Measurements from ENCODE around the gene CCDC191.

The CCDC191 gene

DNA sequence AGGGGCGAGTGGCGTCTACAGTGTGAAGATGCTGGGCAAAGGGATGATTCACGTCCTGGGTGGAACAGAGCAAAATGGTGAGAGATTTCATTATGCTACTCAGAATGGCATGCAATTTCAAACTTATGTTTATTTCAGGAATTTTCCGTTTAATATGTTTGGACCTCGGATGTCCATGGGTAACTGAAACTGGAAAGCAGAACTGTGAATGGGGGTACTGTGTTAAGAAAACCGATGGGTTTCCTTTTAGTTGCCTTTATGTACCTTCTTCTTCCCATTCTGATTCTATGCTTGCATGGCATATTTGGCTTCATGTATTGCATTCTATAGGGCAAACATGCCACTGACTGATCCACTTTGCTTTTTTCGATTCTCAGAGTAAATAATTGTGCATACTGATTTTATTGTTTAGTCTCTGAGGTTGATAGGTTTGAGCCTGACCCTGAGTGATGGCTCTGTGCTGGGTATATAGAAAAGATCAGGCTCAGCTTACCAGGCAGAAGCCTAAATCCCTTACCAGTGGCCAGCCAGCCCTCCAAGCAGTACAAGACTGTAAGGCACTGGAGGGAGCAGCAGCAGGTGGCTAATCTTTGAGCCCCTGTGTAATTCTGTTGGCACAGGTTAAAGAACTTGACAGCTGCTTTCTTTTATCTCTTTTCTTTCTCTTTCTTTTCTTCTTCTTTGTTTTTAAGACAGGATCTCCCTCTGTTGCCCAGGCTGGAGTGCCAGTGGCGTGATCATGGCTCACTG lies 4.8 kb upstream of the CCDC191 start:
- no peak for DNase-seq (ENCODE audit: low spot score)

DNA sequence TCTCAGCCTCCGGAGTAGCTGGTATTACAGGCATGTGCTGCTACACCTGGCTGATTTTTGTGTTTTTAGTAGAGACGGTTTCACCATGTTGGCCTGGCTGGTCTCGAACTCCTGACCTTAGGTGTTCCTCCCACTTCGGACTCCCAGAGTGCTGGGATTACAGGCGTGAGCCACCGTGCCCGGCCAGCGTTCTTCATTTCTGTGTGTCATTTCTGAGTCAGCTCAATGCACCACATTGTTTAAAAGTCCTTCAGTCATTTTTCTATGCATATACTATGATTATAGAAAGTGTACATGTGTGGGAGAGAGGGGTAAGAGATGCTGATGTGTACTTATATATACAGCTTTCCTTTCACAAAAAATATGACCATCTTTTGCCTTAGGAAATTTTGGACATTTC lies 2.3 kb upstream of the CCDC191 start:
- DNase-seq (ENCODE audit: low spot score): no peak

DNA sequence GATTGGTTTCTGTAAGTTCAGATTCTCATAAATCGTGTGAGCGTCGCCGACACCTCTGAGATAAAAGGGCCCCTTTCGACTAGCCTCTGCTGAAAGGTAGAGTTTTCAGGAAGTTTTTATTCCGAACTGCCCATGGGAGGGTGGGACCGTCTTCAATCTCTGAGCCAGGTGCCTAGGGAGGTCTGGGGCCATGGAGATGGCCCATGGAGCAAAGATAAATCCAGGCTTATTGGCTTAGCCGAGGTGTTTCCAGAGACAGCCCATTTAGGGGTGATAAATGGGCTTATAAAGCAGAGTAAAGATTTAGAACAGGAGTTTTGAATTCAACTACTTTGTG lies 653 bp upstream of the CCDC191 start:
- no peak for DNase-seq (ENCODE audit: low spot score)

DNA sequence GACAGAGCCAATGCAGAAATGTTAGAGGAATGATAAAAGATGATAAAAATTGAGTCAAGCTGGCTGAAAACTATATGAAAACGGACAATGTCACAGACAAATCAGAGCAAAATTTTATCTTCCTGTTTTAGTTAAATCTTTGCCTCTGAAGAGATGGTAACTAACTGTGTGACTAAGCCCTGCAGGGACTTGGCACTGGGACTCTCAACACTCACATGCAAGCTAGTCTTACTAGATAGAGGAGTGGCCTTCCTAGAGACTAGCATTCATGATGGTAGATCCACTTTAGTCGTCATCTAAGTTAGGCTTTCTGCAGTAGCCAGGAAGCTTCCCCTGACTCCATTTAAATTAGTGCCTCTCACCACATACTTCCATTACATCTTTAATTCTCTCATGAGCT lies 4.1 kb downstream of the CCDC191 start:
- DNase-seq (ENCODE audit: low spot score): no peak

DNA sequence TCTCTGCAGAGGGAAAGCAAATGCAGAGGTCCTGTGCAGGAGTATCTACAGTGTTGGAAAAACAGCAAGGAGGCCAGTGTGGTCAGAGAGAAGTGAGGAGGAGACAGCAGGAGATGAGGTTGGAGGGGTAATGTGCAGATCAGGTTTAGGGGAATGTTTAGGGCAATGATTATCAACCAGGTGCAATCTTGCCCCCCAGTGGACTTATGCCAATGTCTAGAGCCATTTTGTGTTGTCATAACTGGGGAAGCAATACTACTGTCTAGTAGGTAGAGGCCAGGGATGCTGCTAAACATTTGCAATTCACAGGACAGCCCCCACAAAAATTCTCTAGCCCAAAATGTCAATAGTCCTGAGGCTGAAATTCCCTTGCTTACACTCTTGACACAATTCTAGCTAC lies 13.1 kb downstream of the CCDC191 start:
- no peak for DNase-seq (ENCODE audit: low spot score)

DNA sequence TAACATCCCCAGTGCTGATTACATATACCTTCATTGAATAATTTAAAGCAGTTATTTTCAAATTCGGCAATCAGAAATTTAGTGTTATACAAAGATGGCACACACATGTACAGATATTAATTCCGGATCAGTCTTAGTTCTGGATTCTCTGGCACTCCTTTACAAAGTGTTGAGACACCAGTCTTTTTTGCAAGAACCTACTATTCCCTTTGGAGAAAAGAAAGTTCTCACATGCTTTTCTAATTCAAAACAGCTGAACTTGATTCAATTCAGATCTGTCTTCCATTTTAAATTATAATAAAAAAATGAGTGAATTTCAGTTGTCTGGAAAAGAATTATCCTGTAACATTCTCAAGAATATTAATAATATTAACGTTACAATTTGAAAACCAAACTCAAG lies 20.4 kb downstream of the CCDC191 start:
- DNase-seq (ENCODE audit: low spot score): no peak

DNA sequence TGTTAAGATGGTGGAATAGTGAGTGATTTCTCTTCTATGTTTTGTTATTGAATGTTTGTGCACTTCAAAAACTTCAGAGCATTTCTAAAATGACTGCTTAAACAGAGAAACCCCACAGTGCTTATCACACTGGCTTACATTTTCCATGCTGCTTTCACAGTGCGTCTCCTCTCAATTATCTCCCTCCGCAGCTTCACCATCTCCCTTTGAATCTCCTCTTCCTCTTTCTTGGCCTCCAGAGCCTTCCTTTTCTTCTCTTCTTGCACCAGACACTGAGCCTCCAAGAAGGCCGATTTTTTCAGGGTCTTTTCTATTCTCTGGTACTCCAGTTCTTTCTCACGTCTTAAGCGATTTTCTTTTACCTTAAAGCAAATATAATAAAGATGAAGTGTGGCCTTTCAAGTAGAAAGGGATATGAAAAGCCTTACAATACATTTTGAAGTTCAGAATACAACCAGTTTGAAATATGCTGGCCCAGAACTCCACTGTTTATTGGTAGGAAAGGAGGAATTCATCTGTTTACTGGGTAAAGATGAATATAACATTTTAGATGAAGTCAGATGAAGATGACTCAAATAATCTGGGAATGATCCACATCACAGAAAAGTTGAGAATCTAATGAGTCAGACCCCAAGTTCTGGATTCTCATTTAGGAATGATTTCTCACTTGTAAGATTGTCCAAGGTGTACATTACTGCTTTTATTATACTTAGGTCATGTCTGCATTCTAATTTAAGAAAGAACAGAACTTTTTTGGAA lies 21.4 kb downstream of the CCDC191 start:
- DNase-seq (ENCODE audit: low spot score): peak; percentile 7

DNA sequence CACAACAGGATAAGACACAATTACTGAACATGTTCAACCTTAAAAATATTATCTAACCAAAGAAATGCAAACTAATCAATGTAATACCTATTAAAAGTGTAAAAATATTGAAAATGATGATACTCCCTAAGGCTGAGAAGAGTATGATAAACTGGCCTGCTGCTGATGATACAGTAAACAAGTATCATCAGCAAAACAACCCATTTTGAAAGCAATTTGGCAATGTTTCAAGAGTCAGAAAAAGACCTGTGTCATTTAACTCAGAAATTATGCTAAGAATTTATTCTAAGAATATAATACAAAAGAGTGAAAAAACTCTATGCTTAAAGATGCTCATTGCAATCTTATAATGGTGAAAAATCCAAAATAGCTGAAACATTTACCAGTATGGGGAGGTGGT lies 22.1 kb downstream of the CCDC191 start:
- peak; percentile 55 for DNase-seq (ENCODE audit: low spot score)

DNA sequence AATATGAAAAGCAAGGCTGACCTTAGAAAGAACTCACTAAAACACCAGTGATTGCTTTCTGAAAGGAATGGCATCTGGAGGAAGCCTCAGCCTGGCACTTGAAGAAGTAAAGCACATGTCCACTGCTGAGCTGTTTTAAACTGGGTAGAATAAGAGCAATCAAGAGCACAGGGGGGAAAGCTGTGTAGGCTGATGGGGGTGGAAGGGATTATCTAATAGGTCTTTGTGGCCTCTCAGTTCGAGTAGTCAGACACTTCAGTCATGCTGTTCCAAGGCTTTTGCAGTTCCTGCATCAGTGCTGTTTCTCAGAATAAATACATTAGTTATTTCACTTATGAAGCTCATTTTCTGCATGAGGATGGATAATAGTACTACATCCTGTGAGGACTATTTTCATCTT lies 22.6 kb downstream of the CCDC191 start:
- no peak for DNase-seq (ENCODE audit: low spot score)

DNA sequence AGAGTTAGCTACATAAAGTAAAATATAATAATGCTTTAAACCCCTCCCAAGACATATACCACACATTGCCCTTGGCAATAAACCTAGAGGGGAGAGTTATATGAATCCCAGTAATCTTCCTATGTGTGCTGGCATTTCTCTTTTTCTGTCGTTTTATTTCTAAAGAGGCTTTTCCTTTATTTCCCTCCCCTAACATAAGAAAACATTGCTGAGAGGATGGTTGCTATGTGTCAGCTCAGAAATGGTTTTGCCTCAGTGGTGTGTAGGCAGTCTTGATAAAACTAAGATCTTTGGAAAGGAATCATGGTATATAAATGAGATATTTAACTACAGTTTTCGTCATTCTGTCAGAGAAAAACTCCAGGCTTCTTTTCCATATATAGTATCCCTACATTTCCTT lies 30.0 kb downstream of the CCDC191 start:
- DNase-seq (ENCODE audit: low spot score): no peak

DNA sequence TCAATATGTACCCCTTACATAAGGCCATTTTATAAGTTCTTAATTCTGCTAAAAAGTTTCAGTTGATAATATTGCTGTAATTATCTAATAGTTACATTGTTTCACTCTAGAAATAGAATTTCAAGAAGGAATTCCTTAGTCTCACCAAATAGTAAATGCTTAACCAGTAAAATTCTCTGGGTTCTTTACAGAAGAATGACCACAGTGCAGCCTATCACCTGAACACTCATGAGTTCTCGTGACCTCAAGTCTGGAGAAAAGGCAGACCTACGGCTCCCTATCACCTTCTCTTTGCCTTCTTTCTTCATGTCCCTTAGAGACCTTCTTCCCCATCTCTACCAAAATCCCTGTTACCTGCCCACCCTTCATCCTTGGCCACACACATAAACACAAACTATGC lies 30.9 kb downstream of the CCDC191 start:
- DNase-seq (ENCODE audit: low spot score): no peak

DNA sequence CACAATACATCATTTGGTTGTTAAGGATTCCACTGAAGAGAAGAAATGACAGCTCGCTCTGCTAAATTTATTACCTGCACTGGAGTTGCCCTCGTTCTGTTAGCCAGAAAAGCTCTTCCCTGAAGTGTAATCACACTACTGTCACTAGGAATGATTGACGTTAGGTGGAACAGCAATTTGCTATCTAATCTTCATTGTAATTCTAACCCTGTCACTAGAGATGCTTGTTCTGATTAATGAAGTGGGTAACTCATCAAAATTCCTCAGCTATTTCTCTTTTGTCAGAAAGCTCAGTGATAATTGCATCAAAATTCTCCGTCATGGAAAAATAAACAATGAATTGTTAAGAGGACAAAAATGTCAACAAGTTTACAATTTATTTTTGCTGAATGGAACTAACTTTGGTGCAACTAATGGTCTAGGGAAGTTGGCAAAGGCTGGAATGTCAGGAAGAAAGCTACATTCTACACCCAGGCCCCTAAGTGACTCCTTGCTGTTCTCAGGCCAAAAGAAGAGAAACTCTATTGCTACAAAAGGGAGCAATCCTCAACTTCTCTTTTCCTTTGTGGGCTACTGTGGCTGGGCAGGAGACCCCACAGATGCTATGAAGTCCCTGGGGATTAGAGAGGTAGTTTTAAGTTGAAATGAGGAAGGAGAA lies 34.1 kb downstream of the CCDC191 start:
- no peak for DNase-seq (ENCODE audit: low spot score)

DNA sequence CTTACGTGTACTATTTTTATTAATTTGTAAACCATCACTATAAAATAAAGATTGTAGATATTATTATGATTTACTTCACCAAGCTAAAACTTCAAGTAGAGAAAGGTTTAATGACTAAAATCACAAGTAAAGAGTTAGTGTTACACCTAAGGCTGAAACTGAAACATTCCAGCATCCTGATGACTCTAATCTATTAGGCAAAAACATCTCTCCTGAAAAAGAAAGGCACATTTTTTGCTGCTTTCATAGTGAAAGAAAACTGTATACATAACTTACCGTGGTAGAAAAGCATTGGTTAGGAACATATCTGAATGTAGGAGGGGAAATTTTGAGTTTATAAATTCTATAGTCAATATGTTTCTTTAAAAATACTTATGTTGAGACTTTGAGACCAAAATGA lies 35.4 kb downstream of the CCDC191 start:
- no peak for DNase-seq (ENCODE audit: low spot score)

DNA sequence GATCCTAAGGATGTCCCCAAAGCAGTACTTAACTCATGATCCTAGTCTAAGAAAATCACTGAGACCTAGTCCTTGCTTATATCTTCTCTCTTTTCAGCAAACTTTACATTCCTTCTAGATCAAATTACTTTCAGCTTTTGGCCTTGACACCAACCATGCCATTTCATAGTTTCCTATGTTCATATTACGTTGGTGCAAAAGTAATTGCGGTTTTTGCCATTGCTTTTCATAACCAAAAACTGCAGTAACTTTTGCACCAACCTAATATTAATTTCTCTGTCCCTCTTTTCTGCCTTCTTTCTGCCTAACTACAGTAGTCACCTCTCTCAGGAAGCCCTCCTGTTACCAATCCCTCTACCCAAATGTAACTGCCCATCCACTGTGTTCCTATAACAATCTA lies 36.8 kb downstream of the CCDC191 start:
- DNase-seq (ENCODE audit: low spot score): no peak

DNA sequence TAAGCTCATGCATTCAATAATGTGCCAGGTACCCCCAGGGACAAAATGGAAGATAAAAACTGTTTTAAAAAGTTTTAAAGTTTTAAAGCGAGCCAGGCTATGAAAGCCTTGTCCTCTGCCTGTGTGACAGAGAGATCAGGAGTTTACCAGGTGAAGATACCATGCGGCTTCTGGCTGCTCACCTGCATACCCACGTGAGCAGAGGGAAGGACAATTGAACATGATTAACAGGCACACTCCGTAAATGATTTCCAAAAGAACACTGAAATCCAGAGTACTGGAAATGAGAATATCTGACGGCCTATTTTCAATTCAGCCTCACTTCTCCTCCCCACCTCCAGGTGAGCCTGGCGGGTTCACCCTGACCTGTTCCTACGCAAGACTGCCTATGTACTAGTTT lies 42.1 kb downstream of the CCDC191 start:
- DNase-seq (ENCODE audit: low spot score): no peak

DNA sequence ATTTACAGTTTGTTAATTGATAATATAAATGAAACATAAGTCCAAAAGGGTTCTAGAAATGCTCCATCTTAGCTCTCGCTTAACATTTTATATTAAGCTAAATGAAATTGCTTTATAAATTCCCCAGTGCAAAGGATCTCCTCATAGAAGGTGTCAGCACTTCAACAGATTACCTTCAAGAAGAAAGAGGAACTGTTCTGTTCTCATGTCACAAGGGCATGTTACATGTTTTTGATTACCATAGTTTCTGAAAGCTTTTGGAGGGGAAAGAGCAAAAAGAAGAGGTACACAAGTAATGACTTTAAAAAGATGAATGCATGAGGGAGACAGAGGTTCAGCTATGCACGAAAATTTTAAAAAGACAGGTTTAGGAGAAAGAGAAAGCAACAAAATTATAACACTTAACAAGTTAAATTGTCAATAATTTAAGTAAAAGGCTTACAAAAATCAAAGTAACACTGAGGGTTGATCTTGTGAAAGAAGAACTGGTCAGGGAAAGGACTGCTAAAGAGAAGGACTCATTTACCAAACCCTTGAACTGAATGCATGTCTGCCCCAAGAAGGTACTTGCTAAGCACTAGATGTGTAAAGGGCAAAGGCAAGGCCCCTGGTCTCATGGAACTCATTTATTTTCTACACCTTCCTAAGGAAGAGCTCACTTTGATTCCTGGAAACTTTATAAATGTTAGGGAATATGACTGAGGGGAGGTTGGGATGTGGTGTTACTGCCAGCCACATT lies 45.1 kb downstream of the CCDC191 start:
- DNase-seq (ENCODE audit: low spot score): no peak

DNA sequence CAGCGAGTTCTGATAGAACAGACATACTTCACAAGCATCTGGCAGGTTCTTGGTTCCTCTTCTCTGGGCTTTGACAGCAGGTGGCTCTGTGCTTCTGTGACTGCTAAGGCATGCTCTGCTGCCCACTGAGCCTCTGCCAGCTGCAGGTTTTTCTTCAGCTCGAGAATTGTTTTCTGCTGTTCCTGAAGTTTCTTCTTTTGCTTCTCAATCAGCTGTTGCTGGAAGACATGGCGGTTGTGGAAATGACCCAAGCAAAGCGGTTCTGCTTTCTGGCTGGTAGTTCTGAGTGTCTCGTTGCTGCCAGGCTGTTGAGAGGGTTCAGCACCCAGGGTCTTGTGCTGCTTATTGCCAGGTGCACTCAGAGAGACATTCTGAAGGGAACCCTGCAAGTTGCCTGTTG lies 50.8 kb downstream of the CCDC191 start:
- no peak for DNase-seq (ENCODE audit: low spot score)

DNA sequence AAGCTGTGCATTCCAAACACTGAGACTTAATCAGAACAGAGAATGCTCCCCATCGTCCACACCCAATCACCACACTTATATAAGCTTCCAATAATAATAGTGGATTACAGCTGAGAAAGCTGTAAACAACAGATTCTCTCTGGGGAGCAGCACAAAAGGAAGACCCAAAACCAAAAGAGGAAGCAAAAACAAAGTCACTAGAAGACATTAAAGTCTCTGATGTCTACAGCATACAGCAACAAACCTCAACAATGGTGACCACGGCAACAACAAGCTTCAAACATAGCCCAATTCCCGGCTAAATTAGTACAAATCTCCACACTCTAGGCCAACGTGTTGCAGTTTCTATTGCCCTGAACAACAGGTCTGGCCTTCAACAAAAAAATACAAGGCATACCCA lies 70.8 kb downstream of the CCDC191 start:
- no peak for DNase-seq (ENCODE audit: low spot score)

DNA sequence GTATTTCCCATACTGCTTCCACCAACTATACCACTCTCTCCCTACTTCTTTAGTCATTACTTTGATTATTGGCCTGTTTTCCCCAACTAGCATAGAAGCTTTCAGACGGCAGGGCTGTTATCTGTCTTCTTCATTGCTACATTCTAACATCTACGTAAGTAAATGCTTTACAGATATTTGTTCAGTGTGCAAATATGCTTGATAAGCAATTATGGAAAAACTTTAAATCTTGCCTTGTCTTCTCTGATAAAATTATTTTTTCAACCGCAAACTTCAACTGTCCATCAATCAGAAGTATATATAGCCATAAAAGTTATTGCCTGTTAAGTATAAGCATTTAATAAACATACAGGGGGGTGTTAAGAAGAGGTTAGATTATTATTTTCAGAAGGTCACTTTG lies 72.8 kb downstream of the CCDC191 start:
- DNase-seq (ENCODE audit: low spot score): no peak

DNA sequence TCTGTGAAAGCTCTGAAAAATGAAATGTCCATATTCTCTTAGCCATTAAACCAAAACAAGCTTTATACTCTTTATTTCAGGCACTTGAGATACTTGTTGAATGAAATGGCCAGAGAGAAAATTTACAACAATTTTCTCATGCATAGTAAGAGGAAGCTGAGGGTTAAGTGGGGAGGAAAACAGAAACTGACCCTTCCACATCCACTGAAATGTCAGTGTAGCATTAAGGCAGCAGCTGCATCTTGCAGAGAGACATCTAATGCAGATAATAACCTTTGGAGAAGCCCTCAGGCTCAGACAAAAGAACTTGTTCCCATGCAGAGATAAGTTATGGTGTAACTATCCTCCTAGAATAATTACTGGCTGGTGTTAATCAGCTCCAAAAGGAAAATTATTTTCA lies 74.5 kb downstream of the CCDC191 start:
- no peak for DNase-seq (ENCODE audit: low spot score)

DNA sequence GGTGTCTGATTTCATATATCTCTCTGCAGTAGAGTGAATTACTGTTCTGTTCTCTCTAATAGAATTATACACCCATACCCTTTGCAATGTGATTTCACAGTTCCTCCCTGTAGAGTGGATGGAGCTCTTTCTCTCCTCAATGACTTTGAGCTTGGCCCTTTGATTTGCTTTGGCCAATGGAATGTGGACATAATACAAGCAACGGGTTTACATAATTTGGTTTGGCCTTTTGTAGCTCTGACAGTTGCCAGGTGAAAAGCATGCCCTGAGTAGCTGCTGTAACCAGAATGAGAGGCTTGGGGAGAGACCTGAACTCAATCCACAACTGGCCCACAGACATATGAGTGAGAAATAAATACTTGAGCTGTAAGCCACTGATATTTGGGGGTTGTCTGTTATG lies 76.4 kb downstream of the CCDC191 start:
- DNase-seq (ENCODE audit: low spot score): no peak

DNA sequence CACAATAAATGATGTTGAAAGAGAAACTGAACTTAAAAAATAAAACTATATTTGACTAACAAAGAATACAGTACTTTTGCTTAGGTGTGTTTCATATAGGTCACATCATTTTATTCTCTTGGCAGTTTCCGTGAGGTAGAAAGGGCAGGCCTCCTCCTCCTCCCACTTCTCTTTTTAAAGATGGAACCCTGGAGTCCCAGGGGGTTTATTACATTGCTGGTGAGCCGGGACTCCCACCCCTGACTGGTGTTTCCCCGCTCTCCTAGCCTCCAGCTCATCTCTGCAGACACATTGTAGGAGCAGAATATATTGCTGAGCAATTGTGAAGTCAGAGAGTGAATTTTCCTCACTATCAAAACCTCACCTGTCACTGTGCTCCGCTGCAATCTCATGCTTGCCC lies 78.5 kb downstream of the CCDC191 start:
- no peak for DNase-seq (ENCODE audit: low spot score)

DNA sequence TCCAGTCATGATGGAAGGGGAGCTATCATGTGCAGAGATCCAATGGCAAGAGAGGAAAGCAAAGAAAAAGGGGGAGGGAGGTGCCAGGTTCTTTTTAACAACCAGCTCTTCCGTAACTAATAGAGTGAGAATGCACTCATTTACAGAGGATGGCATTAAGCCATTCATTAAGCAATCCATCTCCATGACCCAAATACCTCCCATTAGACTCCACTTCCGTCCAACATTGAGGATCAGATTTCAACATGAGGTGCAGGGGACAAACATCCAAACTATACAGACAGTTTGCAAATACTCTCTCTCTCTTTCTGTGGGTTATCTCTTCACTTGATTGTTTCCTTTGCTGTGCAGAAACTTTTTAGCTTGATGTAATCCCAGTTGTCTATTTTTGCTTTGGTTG lies 87.3 kb downstream of the CCDC191 start:
- no peak for DNase-seq (ENCODE audit: low spot score)
